Stimulated activated CD4-positive, alpha-beta T cell treated with anti-CD3 and anti-CD28 coated beads, Interleukin-4, amount 100 ng/mL, for 48 hours (primary cell): ENCODE results near the gene APPBP2.
A peak's percentile ranks its signal among the peaks of the same experiment; 100 is the strongest.
"Not testable (repeated sequence)": the region's sequence is repeated elsewhere in the genome, so short reads cannot be mapped to it uniquely, and the experiment has no call there.

Experiments used
- DNase-seq, 2 donors: peaks; one replicate each; pipeline ENCODE4 v3.0.0-alpha.2; 2020; ENCODE audit warnings: low read depth in 2 of 2

Gene APPBP2

GRCh38 chr17:60493847-60494321 lies 32.2 kb downstream of the APPBP2 start:
- no peak for DNase-seq

GRCh38 chr17:60491771-60492170 lies 34.3 kb downstream of the APPBP2 start:
- DNase-seq = no peak

- DNase-seq = not testable (repeated sequence)
Observed at GRCh38 chr17:60490594-60490993, 35.4 kb downstream of the APPBP2 start.

GRCh38 chr17:60481604-60482003 lies 44.4 kb downstream of the APPBP2 start:
- no peak for DNase-seq

GRCh38 chr17:60473788-60474187 lies 52.3 kb downstream of the APPBP2 start:
- DNase-seq = no peak

GRCh38 chr17:60472449-60472848 lies 53.6 kb downstream of the APPBP2 start:
- no peak for DNase-seq

GRCh38 chr17:60471451-60471850 lies 54.6 kb downstream of the APPBP2 start:
- no peak for DNase-seq

- no peak for DNase-seq
Observed at GRCh38 chr17:60468371-60468770, 57.7 kb downstream of the APPBP2 start.

GRCh38 chr17:60464343-60464742 lies 61.7 kb downstream of the APPBP2 start:
- DNase-seq = no peak

- no peak for DNase-seq
Observed at GRCh38 chr17:60463157-60463835, 62.7 kb downstream of the APPBP2 start.

GRCh38 chr17:60461584-60461983 lies 64.5 kb downstream of the APPBP2 start:
- DNase-seq = no peak

- no peak for DNase-seq
Observed at GRCh38 chr17:60457148-60457547, 68.9 kb downstream of the APPBP2 start.

- DNase-seq = no peak
Observed at GRCh38 chr17:60455378-60455777, 70.7 kb downstream of the APPBP2 start.

GRCh38 chr17:60451965-60452364 lies 74.1 kb downstream of the APPBP2 start:
- no peak for DNase-seq

- DNase-seq = no peak
Observed at GRCh38 chr17:60451071-60451470, 75.0 kb downstream of the APPBP2 start.

- no peak for DNase-seq
Observed at GRCh38 chr17:60447375-60447774, 78.7 kb downstream of the APPBP2 start.

GRCh38 chr17:60445144-60445543 lies 80.9 kb downstream of the APPBP2 start:
- DNase-seq = no peak

- no peak for DNase-seq
Observed at GRCh38 chr17:60443713-60444112, 82.3 kb downstream of the APPBP2 start.

GRCh38 chr17:60442271-60443173 lies 83.5 kb downstream of the APPBP2 start:
- no peak for DNase-seq

- DNase-seq = no peak
Observed at GRCh38 chr17:60439501-60439900, 86.5 kb downstream of the APPBP2 start.

- no peak for DNase-seq
Observed at GRCh38 chr17:60436676-60437075, 89.4 kb downstream of the APPBP2 start.

- DNase-seq = peak; percentile 25 to 40
Observed at GRCh38 chr17:60435244-60436167, 90.5 kb downstream of the APPBP2 start.
